BE2C (cell line): ENCODE data around the gene HIBCH.

ENCODE experiments used
- DNase-seq: peaks from one replicate; pipeline ENCODE4 v3.0.0-alpha.2; 2020
- H3K27me3 ChIP-seq: fragments of 250-450 bp; sonication (Bioruptor Pico); 2 replicates; pipeline ENCODE4 v1.5.1; 2020; ENCODE audit warnings: mild to moderate bottlenecking
- H3K36me3 ChIP-seq: fragments of 250-450 bp; sonication (Bioruptor Pico); 2 replicates; pipeline ENCODE4 v1.5.1; 2020; ENCODE audit warnings: mild to moderate bottlenecking
- H3K4me1 ChIP-seq: fragments of 250-450 bp; sonication (Bioruptor Pico); 2 replicates; pipeline ENCODE4 v1.5.1; 2020
- H3K4me3 ChIP-seq: 2 replicates; pipeline ENCODE4 v1.5.1; 2011; ENCODE audit warnings: low read depth, low read length
- H3K9me3 ChIP-seq: fragments of 250-450 bp; sonication (Bioruptor Pico); 2 replicates; pipeline ENCODE4 v1.5.1; 2020
- TF ChIP-seq, protein P1 (sequence below): IDR thresholded peaks from 2 replicates; pipeline ENCODE4 v1.5.1; 2012; ENCODE audit warnings: mild to moderate bottlenecking, low read depth, low read length

HIBCH gene

DNA sequence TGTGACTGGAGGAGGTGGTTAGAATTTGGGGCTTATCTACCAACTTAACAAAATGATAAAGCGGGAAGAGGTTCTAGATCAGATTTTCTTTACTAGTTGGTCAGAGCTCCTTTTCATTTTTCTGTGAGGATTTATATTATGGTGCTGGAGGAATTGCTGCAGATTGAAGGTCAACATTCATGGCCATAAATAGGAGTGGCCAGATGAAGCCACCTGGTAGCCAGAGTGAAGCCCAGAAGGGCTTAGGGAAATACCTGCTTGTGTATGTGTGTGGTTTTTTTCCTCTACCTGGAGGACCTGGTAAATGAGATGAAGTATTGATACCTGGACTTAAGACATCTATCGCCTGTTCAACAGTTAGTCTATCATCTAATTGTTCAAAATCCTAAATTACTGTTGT lies 134.2 kb downstream of the HIBCH start:
- no peaks in the 10 kb centered on the region; the same call in 1 of the 2 replicates for H3K4me1 ChIP-seq
- H3K9me3 ChIP-seq = no peaks in the 10 kb centered on the region
- H3K27me3 ChIP-seq = no peaks in the 10 kb centered on the region
- H3K36me3 ChIP-seq = no peaks in the 10 kb centered on the region
- no peak for DNase-seq
- TF ChIP-seq, protein P1, sequence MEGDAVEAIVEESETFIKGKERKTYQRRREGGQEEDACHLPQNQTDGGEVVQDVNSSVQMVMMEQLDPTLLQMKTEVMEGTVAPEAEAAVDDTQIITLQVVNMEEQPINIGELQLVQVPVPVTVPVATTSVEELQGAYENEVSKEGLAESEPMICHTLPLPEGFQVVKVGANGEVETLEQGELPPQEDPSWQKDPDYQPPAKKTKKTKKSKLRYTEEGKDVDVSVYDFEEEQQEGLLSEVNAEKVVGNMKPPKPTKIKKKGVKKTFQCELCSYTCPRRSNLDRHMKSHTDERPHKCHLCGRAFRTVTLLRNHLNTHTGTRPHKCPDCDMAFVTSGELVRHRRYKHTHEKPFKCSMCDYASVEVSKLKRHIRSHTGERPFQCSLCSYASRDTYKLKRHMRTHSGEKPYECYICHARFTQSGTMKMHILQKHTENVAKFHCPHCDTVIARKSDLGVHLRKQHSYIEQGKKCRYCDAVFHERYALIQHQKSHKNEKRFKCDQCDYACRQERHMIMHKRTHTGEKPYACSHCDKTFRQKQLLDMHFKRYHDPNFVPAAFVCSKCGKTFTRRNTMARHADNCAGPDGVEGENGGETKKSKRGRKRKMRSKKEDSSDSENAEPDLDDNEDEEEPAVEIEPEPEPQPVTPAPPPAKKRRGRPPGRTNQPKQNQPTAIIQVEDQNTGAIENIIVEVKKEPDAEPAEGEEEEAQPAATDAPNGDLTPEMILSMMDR = no peak
- no peak overlapping the region for H3K4me3 ChIP-seq

DNA sequence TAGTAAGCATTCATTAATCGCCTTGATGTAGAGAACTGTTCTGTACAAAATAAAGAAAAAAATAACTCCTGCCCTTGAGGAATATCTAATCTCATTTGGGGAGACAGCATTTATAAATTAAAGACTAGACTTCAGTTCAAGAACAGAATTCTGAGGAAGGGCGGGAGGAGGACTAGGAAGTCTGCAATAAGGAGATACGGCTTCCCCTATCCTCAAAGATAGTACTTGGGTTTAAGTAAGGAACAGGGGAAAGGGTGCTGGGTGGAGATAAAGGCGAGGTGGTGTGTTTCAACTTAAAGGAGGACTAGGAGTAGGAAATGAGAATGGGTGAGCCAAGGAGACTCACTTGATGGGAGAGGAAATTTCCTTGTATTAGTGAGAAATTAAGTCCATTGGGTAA lies 135.2 kb downstream of the HIBCH start:
- TF ChIP-seq, protein P1 = no peak
- Histone ChIP-seq H3K27me3 (no peaks in the 10 kb centered on the region), H3K4me1 (no peaks in the 10 kb centered on the region; the same call in 1 of the 2 replicates), H3K9me3 (no peaks in the 10 kb centered on the region), H3K4me3 (no peak overlapping the region), H3K36me3 (no peaks in the 10 kb centered on the region)
- DNase-seq = no peak

DNA sequence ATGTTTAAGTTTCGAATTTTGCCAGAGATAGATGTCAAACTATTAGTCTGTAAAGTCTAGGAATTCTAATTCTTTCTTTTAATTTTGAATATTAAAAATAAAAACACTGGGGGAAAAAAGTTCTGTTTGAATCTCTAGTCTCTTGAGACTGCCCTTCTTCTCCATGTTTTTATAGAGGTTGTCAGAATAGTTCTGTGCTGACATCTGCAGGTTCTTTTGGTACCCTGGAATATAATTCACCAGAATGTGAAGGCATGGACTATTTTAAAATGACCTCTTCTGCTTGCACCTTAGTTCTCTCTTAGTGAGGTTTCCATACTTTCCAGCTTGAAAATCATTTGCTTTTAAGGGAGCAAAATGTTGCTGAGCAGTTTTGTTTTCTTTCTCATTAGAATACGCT lies 136.1 kb downstream of the HIBCH start:
- H3K4me1 ChIP-seq = no peaks in the 10 kb centered on the region; the same call in 1 of the 2 replicates
- TF ChIP-seq, protein P1 = no peak
- DNase-seq = no peak
- no peak overlapping the region for H3K4me3 ChIP-seq
- no peaks in the 10 kb centered on the region for H3K27me3 ChIP-seq
- no peaks in the 10 kb centered on the region for H3K36me3 ChIP-seq
- H3K9me3 ChIP-seq = no peaks in the 10 kb centered on the region

DNA sequence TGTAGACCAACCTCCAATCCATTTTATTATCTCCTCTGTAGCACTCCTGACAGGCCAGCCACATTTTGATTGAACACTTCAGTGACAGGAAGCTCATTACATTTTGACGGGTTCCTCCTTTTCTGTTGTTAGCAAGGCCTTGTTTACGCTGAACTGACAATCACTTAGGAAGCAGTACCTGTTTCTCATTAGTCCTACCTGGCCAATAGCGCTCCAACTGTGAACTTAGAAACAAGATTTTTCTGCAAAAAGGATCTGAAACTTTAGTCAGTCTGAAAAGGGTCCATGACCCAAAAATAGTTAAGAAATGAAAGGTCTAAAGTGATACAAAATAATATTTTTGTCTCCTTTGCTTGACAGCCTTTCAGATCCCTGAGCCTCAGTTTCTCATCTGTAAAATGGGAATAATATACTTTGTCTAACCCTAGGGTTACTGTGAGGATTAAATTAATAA lies 137.5 kb downstream of the HIBCH start:
- H3K27me3 ChIP-seq = no peaks in the 10 kb centered on the region
- TF ChIP-seq, protein P1 = no peak
- H3K36me3 ChIP-seq = no peaks in the 10 kb centered on the region
- no peak for DNase-seq
- no peaks in the 10 kb centered on the region; the same call in 1 of the 2 replicates for H3K4me1 ChIP-seq
- H3K4me3 ChIP-seq = no peak overlapping the region
- no peaks in the 10 kb centered on the region for H3K9me3 ChIP-seq

DNA sequence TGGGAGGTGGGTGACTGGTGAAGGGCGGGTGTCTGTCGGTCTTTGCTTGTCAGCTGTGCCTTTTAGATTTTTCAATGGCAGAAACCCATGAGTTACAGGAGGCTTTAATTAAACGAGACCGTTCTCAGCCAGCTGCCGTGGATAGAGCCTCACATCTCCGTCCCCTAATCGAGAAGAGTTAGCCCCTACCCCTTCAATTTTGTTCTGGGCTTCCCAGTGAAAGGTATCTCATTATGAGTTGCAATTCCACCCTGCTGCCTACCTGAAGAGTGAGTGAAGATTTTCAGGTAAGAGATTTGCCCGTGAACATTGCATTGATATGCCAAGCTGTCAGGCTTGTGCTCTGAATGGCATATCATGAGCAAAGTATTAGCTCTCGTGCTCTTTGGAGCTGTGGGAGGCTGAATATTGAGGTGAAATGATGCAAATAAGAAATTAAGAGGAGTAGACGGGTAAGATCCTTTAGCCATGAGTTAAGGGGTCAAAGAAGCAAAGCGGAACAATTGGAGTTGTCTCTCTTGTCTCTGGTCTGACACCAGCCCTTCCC lies 138.4 kb downstream of the HIBCH start:
- Histone ChIP-seq H3K9me3 (no peaks in the 10 kb centered on the region), H3K27me3 (no peaks in the 10 kb centered on the region), H3K36me3 (no peaks in the 10 kb centered on the region), H3K4me1 (no peaks in the 10 kb centered on the region; the same call in 1 of the 2 replicates), H3K4me3 (peak overlapping the region; percentile 66)
- TF ChIP-seq, protein P1 = no peak
- no peak for DNase-seq

DNA sequence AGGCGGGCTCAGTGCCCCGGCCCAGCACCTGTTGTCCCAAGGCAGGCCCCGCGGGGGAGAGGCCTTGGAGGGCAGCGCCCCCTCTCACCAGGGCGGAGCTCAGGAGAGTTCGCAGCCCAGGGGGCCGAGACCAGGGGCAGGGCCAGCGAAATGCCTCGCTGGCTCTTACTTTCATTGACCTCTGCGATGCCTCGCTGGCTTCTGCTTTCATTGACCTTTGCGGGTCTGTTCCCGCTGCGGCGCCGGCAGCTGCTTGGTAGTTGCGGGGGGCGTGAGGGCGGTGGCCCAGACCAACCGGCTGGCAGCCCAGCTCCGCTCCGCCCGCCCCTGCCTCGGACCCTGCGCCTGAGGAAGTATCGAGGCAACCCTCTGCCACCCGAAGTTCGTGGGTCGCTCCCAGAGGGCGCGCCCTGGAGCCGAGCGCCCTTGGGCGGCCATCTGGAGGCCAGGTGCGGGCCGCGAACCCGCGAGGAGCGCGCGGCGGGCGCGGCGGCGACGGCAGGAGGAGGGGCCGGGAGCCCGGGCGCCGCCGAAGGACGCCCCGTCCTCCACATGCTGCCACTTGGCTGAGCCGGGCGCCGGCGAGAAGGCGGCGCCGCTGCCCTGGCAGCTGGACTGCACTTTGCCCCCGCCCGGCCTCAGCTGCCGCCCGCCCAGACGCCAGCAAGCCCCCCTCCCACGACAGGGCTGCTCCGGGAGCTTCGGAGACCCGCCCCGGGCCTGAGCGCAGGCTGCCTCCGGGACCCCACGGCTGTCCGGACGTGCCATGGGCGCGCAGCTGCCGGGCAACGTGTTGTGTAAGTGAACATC lies 139.1 kb downstream of the HIBCH start:
- no peaks in the 10 kb centered on the region; the same call in 1 of the 2 replicates for H3K4me1 ChIP-seq
- H3K27me3 ChIP-seq = no peaks in the 10 kb centered on the region
- peak; percentile 74 for DNase-seq
- no peaks in the 10 kb centered on the region for H3K36me3 ChIP-seq
- TF ChIP-seq, protein P1 = peak; percentile 63
- H3K4me3 ChIP-seq = peak overlapping the region; percentile 66
- no peaks in the 10 kb centered on the region for H3K9me3 ChIP-seq
